GM19395 (cell line): Measurements from ENCODE around the gene EBF4.
"Not testable (repeated sequence)": the region's sequence is repeated elsewhere in the genome, so short reads cannot be mapped to it uniquely, and the experiment has no call there.

Source experiments
- ATAC-seq: cut with Tn5 transposase; IDR thresholded peaks from one replicate; pipeline ENCODE4 v1.9.1; 2021; ENCODE audit warnings: mild to moderate bottlenecking, moderate library complexity; ENCODE audit not compliant: unreplicated experiment

EBF4 gene

DNA sequence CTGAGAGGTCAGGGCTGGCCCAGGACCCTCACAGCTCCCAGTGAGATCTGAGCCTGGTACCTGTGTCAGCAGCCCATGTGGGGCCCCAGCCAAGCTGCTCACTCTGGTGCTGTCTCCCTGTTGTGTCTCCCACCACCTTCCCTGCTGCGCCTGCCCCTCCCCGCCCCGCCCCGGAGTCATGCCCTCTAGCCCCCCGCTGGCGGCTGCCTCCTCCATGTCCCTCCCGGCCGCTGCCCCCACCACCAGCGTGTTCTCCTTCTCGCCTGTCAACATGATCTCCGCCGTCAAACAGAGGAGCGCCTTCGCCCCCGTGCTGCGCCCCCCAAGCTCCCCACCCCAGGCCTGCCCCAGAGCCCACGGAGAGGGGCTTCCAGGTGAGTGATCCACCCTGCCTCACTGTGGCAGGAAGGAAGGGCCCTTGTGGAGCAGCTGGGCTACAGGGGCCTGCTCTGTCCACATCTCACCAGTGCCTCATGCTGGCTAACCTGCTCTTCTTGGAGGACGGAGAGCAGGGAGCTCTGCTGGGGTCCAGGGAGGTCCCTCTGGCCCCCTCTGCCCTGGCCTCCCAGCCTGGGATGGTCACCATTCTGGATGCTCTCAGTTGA lies 63.0 kb downstream of the EBF4 start:
- no peak for ATAC-seq

DNA sequence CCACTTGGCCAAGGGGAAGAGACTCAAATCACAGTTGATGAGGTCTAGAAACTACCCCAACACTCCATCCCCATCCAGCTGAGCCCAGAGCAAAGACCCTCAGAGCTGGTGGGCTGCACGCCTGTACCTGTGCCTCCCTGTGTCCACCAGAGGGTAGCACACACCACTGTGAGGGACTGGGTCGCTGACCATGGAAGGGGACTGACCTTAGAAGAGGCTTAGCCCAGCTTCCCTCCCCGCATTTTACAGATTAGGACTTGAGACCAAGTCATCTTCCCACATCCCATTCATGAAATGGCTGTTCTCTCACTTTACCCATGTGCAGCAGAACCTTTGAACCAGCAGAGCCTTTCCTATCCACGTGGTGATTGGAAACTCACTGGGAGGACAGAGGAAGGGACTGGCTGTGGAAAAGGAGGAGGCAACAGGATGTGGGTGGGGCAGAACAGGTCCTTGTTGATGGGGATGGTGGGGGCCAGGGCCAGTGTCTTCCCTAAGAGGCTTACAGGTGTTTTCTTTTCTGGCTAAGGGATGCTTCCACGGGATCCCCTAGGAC lies 63.6 kb downstream of the EBF4 start:
- no peak for ATAC-seq

DNA sequence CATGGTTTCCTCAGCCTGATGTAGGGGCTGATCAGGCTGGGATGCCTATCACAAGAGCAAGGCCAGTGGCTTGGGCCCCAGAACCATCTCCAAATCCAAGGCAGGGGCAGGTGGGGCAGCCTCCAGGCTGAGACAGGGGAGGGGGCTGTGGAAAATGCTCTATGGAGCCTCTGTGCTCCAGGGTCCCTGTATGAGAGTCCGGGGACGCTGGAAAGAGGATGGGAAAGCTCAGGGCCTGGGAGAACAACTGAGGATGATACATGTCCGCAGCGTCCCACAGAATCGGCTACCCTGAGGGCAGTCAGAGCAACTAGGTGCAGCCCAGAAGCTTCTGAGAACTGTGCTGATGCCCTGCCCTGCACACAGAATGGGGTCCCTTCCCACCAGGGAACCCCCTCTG lies 64.4 kb downstream of the EBF4 start:
- no peak for ATAC-seq

DNA sequence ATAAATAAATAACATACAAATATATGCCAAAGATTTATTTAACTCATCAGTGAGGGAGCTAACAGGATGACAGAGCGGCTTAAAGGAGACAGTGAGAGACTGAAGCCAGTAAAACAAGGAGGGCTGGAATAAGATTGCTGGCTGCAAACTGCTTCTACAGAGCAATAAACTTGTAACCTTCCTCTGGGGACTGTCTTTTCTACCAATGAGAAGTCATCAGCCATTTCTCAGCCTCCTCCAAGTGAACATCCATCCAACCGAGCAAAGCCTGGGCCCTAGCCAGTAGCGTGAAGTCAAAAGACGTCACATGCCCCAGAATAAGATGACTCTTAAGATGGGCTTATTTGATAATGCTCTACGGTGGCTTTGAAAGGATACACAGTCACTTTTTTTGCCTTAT lies 65.4 kb downstream of the EBF4 start:
- ATAC-seq = no peak

DNA sequence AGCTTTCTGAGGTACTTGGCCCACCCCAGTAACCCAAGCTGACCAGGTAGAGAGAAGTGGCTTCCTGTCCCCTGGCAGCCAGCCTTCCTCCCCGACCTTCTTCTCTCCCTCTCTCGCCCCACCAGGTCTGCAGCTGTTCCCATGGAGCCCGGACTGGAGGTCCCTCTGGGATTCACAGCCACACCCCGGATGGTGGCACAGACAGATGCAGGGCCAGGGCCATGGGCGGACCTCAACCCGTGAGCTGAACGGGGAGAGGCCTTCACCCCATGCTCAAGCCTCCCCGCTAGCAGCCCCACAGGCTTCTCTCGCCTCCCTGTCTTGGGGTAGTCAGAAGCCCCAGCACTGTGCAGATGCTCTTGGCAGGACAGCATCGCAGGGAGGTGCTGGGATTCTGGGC lies 66.6 kb downstream of the EBF4 start:
- ATAC-seq = no peak

DNA sequence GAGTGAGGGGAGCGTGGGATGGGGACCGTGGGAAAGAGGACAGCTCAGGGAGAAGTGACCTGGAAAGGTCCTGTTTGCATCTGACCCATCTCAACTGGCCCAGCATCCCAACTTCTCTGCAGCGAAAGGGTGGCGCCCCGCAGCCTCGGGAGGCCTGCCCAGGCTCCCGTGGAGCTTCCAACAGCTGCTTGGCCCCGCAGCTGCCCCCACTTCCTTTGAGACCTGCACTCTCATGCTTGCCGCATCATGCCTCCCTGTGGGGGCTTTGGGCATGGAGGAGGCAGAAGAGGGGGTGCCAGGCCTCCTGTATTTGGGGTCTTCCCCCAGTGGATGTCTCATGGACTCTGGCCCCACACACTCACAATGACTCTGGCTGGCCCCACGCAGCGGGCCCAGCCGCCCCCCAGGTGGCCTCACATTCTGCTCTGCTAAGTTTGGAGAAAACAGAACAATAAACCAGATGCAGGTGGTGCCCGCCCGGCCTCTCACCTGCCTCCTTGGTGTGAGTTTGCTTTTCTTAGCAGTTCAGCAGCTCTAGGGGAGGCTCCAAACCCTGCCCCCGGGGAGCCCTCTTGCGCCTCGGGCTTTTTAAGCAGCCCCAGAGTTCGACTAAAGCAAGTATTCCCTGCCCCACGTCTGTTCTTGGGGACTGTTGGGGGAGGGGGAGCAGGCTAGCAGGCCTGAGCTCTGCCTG lies 67.2 kb downstream of the EBF4 start:
- ATAC-seq = no peak

DNA sequence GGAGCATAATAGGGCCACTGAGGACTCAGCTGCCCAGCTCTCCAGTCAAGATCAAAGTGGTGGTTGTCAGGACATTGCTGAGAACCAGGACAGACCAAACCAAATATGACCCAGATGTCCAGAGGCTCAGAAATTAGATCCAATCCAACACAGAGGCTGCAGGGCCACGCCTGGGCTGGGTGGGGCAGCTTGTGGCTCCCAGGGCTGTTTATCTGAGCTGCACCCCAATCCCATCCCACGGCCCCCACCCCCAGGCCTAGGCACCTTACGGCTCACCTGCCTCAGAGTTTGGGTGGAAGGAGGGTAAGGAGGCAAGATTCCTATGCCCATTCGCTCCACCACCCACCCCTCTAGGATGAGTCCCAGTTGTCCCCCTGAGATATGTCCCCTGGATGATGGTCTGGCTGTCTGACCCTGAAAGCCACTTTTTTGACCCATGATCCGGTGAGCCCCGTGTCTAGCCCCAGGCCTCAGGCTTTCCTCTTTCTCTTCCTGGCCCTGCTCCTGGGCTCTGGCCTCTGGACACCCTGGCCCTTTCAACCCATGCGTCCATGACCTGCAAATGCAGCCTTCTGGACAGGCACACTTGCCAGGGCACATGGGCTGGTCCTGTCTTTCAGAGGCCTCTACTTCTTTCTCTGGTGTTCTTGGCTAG lies 67.8 kb downstream of the EBF4 start:
- ATAC-seq = no peak

DNA sequence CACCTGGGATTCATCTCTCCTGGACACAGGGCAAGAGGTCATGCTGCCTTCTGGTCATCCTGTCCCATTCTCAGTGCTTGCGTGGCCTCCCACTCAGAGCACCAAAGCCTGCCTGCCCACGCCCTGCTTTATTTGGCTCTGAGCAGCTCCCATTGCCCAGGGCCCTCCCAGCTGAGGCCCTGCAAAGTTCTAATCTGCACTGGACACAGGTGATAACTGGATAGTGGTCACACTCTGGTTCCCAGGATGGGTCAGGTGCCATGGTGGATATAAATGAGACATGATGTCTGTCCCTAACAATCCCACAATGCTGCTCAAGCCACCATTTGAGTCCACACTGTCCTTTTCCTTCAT lies 68.3 kb downstream of the EBF4 start:
- ATAC-seq = no peak

DNA sequence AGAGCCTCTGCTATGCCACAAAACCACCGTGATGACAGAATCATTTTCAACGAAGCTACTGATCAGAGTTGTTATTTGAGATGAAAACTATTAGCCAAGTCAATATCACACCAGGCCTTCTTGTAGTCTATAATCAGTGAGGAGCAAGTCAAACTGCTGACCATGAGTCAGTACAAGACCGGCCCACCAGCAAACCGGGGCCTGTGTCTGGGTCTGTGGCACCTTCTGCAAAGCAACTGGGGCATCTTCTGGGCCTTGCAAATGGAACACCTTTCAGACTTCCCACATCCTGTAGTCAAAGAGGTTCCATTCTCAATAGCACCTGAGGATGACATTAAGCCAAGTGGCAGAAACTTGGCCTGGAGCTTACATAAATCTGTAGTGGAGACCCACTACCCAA lies 69.3 kb downstream of the EBF4 start:
- ATAC-seq = no peak

DNA sequence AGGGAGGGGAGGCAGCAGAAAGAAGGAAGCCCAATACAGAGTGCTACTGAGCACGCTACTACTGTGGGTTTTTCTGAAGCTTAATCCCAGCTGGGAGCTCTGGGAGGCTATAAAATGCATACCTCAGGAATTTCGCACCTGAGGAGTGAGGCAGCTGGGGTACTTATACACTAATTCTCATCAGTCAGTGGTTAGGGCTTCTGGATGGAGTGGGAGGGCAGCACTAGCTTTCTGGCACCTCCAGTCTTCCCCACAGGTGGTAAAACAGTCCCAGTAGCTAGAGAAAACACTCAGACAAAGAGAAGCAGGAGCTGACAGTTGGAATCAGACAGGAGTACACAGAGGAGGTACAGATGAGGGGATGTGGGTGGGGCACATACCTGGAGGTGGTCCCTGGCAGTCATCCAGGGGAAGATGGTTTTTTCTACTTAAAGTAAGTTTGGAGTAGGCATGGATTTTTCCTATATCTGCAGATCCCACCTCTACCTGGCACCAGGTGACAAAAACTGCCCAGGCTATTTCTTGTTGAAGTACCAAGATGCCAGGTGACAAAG lies 70.1 kb downstream of the EBF4 start:
- no peak for ATAC-seq

DNA sequence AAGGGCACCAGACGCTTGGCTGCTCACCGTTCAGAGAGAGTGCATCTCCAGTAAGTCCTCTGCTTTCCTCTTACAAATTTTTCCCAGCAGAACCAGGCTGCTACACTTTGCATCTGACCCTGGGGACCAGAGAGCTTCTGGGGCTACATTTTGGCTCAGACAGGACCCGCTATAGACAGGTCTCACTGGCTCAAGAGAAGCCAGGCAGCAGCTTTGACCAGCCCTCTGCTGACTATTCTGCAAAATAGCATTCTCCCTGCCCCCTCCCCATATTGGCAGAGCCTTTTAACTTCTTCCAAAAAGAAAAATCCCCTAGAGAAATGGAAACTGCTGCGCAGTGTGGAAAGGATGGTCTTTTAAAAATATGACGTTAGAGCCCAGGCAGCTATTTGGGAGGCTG lies 70.6 kb downstream of the EBF4 start:
- no peak for ATAC-seq

DNA sequence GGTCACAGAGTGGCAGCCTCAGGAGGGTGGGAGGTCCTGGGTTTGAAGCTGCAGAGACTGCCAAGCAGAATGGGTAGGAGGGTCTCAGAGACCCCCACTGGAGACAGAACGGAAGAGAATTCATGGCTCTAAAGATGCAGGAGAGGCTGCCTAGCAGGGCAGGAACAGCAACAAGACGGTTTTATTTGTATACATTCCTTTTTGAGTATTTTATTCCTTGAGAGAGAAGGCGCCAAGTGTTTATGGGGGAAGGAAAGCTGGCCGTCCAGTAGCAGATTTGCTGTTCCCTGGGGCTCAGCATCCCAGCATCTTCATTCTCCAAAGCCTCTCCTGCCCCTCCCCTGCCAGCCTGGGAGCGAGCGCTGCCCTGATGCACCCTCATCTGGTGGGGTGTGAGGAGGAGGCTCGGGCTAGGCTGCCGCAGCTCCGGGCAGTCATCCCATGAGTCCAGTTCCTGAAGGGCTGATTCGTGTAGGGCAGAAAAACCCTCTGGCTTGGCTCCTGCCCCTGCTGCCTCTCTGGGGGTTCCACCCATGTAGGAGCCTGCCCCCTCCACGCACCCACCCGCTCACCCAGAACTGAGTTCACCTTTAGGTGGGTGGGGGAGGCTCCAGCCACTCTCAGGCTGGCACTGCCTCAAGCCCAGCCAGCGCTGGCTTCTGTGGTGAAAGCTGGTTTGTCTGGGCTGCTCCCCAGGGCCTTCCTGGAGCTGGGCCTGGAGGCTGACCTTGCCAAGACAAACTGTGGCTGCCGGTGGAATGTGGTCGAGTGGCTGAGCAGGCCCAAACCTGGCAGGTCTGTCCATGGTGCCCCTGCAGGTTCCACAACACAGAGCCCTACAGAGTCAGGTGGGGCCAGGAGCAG lies 75.4 kb downstream of the EBF4 start:
- no peak for ATAC-seq

DNA sequence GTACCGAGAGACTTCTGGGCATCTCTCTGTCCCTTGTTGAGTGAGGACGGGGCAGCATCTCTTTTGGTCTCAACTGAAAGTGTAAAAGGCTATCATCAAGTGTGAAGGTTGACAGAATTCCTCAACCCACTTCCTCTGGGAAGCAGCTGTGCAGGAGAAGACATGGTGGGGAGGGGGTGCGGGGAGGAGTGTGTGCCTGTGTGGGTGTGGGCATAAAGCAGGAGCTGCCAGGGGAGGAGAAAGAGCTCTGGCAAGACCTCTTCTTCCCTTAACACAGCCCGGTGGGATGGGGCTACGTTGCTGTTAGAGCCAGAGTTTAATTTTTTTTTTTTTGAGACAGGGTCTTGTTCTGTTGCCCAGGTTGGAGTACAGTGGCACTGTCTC lies 76.0 kb downstream of the EBF4 start:
- no peak for ATAC-seq

DNA sequence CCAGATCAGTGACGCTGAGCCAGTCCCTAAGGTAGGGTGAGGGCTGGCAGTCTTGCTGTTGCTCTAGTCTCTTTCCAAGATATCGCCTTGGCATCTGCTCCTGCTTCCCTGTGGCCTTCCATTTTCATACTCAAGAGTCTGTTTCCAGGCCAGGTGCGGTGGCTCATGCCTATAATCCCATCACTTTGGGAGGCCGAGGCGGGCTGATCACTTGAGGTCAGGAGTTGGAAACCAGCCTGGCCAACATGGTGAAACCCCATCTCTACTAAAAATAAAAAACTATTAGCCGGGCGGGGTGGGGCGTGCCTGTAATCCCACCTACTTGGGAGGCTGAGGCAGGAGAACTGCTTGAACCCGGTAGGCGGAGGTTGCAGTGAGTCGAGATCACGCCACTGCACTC lies 77.5 kb downstream of the EBF4 start:
- not testable (repeated sequence) for ATAC-seq

DNA sequence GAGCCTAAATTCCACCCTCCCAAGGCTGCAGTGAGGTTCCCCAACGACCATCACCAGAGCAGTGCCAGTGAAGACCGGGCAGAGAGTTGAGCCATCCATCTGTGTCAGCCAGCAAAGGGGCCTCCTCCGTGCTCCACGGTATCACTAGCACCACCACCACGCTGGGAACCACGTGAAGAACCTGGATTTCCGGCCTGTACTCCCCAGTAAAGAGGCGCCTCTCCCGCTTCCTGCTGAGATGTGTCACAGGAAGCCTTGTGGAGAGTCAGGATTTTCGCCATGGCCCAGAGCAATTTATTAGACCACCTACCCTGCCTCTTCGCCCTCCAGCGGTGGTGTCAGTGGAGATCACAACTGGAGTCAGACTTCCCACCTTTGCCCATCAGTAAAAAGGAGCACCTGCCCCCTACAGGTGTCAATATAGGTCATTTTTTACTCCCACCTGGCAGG lies 79.1 kb downstream of the EBF4 start:
- ATAC-seq = no peak

DNA sequence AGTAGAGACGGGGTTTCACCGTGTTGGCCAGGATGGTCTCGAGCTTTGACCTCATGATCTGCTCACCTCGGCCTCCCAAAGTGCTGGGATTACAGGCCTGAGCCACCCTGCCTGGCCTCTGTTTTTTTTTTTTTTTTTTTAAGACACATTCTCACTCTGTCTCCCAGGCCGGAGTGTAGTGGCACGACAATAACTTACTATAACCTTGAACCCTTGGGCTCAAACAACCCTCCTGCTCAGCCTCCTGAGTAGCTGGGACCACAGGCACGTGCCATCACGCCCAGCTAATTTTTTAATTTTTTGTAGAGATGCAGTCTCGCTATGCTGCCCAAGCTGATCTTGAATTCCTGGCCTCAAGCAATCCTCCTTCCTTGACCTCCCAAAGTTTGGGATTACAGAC lies 81.2 kb downstream of the EBF4 start:
- ATAC-seq = no peak

DNA sequence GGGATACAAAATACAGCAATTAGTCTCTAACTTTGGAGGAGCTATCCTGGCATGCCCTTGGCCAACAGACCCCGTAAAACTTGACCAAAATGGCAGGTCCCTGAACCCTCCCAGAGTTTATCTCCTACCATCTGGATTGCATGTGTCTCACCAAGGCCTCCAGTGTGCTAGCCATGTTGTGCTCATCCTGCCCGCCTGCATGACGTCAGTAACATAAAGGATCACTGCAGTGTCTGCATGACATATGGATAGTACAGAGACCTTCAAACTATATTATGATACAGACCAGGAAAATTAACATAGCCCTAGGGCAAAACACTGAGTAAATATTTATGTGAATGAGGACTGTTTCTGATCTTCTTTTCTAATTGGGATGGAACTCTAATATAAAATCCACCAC lies 82.6 kb downstream of the EBF4 start:
- no peak for ATAC-seq

DNA sequence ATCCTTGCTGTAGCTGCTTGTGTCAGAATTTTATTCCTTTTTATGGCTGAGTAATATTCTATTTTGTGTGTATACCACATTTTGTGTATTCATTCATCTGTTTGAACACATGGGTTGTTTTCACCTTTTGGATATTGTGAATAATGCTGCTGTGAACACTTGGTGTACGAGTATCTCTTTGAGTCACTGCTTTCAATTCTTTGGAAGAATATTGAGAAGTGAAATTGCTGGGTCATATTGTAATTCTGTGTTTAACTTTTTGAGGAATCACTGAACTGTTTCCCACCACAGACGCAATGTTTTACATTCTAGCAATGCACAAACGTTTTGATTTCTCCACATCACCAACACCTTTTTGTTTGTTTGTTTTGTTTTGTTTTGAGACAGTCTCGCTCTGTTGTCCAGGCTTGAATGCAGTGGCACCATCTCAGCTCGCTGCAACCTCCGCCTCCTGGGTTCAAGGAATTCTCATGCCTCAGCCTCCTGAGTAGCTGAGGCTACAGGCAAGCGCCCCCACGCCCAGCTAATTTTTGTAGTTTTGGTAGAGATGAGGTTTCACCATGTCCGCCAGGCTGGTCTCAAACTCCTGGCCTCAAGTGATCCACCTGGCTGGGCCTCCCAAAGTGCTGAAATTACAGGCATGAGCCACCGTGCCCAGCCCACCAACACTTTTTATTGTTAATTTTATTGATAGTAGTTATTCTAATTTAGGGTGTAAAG lies 86.2 kb downstream of the EBF4 start:
- ATAC-seq = no peak

DNA sequence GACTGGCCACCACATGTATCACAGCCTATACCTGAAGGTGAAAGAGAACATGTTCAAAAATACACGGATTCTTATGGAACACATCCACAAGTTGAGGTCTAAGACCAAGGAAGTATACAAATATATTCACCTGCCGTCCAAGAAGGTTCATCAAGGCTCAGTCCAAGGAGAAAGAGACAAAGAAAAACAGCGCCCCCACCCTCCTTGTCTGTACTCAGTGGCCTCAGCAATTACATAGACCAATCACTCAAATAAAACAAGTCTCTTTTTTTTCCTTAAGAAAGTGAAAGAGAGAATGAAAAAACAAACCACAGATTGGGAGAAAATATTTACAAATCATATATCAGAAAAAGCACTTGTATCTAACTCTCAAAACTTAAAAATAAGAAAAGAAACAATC lies 88.4 kb downstream of the EBF4 start:
- ATAC-seq = no peak

DNA sequence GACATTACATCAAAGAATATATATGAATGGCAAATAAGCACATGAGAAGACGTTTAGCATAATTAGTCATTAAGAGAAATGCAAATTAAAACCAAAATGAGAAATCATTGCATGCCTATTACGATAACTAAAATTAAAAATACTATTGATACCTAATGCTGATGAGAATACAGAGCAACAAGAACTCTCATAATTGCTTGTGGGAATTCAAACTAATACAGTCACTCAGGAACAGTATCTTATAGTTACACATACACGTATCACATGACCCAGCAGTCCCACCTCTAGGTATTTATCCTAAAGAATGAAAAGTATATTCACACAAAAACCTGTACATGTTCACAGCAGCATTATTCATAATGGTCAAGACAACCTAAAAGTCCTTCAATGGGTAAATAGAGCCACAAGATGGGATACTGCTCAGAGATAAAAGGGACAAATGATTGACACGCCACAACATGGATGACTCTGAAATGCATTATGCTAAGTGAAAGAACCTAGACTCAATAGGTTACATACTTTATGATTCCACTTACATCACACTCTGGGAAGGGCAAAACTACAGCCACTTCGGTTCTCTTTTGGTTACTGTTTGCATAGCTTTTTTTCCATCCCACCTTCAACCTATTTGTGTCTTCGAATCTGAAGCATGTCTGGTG lies 91.5 kb downstream of the EBF4 start:
- ATAC-seq = no peak
